DND-41 (cell line): ENCODE measurements around the gene GRIK2.

Experiments used
- ATAC-seq: fragments of 200-7000 bp; cut with Tn5 transposase; 3 replicates; pipeline ENCODE4 v1.9.1; 2021; ENCODE audit warnings: low read depth; ENCODE audit not compliant: insufficient read depth
- DNase-seq: peaks from one replicate; pipeline ENCODE4 v3.0.0-alpha.2; 2020
- H2AFZ ChIP-seq: 2 replicates; pipeline ENCODE4 v1.6.0; 2012; ENCODE audit warnings: low read depth, low read length
- H3K27ac ChIP-seq: 2 replicates; pipeline ENCODE4 v1.5.1; 2012; ENCODE audit warnings: low read length, inconsistent platforms
- H3K27me3 ChIP-seq: fragments of 200-600 bp; sonication (generic); 2 replicates; pipeline ENCODE4 v1.6.0; 2012; ENCODE audit warnings: low read length, mild to moderate bottlenecking, inconsistent platforms; ENCODE audit not compliant: insufficient read depth, poor library complexity
- H3K36me3 ChIP-seq: 2 replicates; pipeline ENCODE4 v1.5.1; 2012; ENCODE audit warnings: low read length, inconsistent platforms; ENCODE audit not compliant: insufficient read depth
- H3K4me1 ChIP-seq: 2 replicates; pipeline ENCODE4 v1.5.1; 2012; ENCODE audit warnings: mild to moderate bottlenecking, low read length; ENCODE audit not compliant: insufficient read depth
- H3K4me2 ChIP-seq: 2 replicates; pipeline ENCODE4 v1.6.0; 2012; ENCODE audit warnings: mild to moderate bottlenecking, moderate library complexity, low read length, inconsistent platforms; ENCODE audit not compliant: insufficient read depth
- H3K4me3 ChIP-seq, 2 experiments: fragments of 200-600 bp in 1 of 2; shearing (Covaris generic) in 1 of 2; 2 replicates each; pipeline ENCODE4 v1.5.1; 2012 to 2016; ENCODE audit warnings: inconsistent platforms in 2 of 2, low read length in 2 of 2, mild to moderate bottlenecking in 2 of 2, low read depth in 1 of 2, moderate library complexity in 1 of 2
- H3K79me2 ChIP-seq: 2 replicates; pipeline ENCODE4 v1.6.0; 2012; ENCODE audit warnings: low read length, inconsistent platforms; ENCODE audit not compliant: insufficient read depth
- H3K9ac ChIP-seq: 2 replicates; pipeline ENCODE4 v1.6.0; 2012; ENCODE audit warnings: low read depth, mild to moderate bottlenecking, inconsistent platforms, low read length, moderate library complexity
- H3K9me3 ChIP-seq: 2 replicates; pipeline ENCODE4 v1.5.1; 2012; ENCODE audit warnings: low read length, moderate library complexity, mild to moderate bottlenecking, inconsistent platforms; ENCODE audit not compliant: insufficient read depth, severe bottlenecking
- H4K20me1 ChIP-seq: 2 replicates; pipeline ENCODE4 v1.6.0; 2012; ENCODE audit warnings: low read length; ENCODE audit not compliant: insufficient read depth
- EZH2 ChIP-seq: IDR thresholded peaks from 3 replicates; pipeline ENCODE4 v1.6.1; 2012; ENCODE audit warnings: borderline replicate concordance, low read depth, mild to moderate bottlenecking, moderate library complexity, low read length, inconsistent platforms; ENCODE audit not compliant: severe bottlenecking
- TF ChIP-seq, protein P1 (sequence below): IDR thresholded peaks from 2 replicates; pipeline ENCODE4 v1.5.1; 2012; ENCODE audit warnings: borderline replicate concordance, low read length, moderate library complexity, mild to moderate bottlenecking; ENCODE audit not compliant: poor library complexity, severe bottlenecking; ENCODE audit errors: extremely low read depth

Gene GRIK2

DNA sequence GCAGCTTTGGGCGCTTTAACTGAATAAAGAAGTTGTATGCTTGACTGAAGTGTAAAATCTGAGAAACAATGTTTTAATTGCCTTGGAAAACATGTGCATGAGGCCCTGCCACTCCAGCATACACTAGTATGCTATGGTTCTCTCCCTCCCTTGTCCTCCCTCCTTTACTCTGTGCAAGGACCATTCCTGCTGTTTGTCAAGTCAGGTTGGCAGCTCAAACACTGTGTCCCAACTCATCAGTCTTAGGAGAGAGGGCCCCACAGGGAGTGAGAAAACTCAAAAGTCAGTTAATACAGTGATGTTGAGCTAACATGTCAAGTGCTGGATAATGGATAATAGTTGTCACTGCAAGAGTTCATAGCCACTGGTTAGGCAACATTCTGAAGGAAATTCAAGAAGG lies 543.6 kb downstream of the GRIK2 start:
- no peak overlapping the region for H2AFZ ChIP-seq
- H3K4me2 ChIP-seq: no peak overlapping the region
- H3K4me3 ChIP-seq: no peak overlapping the region
- no peaks in the 10 kb centered on the region for H3K27me3 ChIP-seq
- DNase-seq (no peak), ATAC-seq (no peak)
- H3K79me2 ChIP-seq: no peaks in the 10 kb centered on the region
- H4K20me1 ChIP-seq: no peaks in the 10 kb centered on the region
- no peak overlapping the region for H3K27ac ChIP-seq
- no peak overlapping the region for H3K9ac ChIP-seq
- no peaks in the 10 kb centered on the region for H3K4me1 ChIP-seq
- H3K9me3 ChIP-seq: no peaks in the 10 kb centered on the region
- TF ChIP-seq, protein P1, sequence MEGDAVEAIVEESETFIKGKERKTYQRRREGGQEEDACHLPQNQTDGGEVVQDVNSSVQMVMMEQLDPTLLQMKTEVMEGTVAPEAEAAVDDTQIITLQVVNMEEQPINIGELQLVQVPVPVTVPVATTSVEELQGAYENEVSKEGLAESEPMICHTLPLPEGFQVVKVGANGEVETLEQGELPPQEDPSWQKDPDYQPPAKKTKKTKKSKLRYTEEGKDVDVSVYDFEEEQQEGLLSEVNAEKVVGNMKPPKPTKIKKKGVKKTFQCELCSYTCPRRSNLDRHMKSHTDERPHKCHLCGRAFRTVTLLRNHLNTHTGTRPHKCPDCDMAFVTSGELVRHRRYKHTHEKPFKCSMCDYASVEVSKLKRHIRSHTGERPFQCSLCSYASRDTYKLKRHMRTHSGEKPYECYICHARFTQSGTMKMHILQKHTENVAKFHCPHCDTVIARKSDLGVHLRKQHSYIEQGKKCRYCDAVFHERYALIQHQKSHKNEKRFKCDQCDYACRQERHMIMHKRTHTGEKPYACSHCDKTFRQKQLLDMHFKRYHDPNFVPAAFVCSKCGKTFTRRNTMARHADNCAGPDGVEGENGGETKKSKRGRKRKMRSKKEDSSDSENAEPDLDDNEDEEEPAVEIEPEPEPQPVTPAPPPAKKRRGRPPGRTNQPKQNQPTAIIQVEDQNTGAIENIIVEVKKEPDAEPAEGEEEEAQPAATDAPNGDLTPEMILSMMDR: no peak
- TF ChIP-seq EZH2: no peak
- H3K36me3 ChIP-seq: no peaks in the 10 kb centered on the region

- H4K20me1 ChIP-seq: no peaks in the 10 kb centered on the region
- no peak overlapping the region for H3K9ac ChIP-seq
- ATAC-seq (no peak), DNase-seq (no peak)
- no peak overlapping the region for H2AFZ ChIP-seq
- H3K79me2 ChIP-seq: no peaks in the 10 kb centered on the region
- TF ChIP-seq, protein P1: no peak
- TF ChIP-seq EZH2: no peak
- H3K4me1 ChIP-seq: no peaks in the 10 kb centered on the region
- no peaks in the 10 kb centered on the region for H3K9me3 ChIP-seq
- H3K36me3 ChIP-seq: no peaks in the 10 kb centered on the region
- H3K27me3 ChIP-seq: no peaks in the 10 kb centered on the region
- H3K27ac ChIP-seq: no peak overlapping the region
- H3K4me2 ChIP-seq: no peak overlapping the region
- H3K4me3 ChIP-seq: no peak overlapping the region
These were observed 546.9 kb downstream of the GRIK2 start for GRCh38 chr6:101940391-101940790.

GRCh38 chr6:101956961-101957360 lies 563.5 kb downstream of the GRIK2 start:
- DNase-seq: no peak
- no peak overlapping the region for H3K4me3 ChIP-seq
- H3K9ac ChIP-seq: no peak overlapping the region
- no peak overlapping the region for H2AFZ ChIP-seq
- H3K9me3 ChIP-seq: no peaks in the 10 kb centered on the region
- no peaks in the 10 kb centered on the region for H3K4me1 ChIP-seq
- no peak overlapping the region for H3K4me2 ChIP-seq
- no peak overlapping the region for H3K27ac ChIP-seq
- H3K27me3 ChIP-seq: no peaks in the 10 kb centered on the region
- no peak for ATAC-seq
- no peaks in the 10 kb centered on the region for H4K20me1 ChIP-seq
- H3K36me3 ChIP-seq: no peaks in the 10 kb centered on the region
- no peaks in the 10 kb centered on the region for H3K79me2 ChIP-seq
- TF ChIP-seq EZH2: no peak
- TF ChIP-seq, protein P1: no peak

DNA sequence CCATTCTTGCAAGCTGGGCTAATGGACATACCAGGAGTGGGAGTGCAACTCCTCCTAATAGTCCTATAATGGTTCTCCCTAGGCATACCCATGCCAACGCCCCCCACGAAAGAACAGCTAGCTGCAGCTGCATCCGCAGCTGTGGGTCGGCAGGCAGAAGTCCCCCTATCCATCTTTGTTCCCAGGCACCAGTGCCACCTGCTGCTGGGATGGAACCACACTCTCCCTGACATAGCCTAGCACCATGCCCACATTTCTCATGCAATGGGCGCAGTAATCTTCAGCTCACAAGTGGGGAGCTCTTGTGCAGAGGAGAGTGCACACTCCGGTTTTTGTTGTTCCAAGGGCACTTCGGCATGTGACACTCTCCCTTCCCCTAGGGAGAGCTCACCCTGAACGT lies 567.8 kb downstream of the GRIK2 start:
- Histone ChIP-seq H2AFZ (no peak overlapping the region), H3K27ac (no peak overlapping the region), H3K9me3 (no peaks in the 10 kb centered on the region), H4K20me1 (no peaks in the 10 kb centered on the region), H3K4me2 (no peak overlapping the region), H3K27me3 (no peaks in the 10 kb centered on the region), H3K4me3 (no peak overlapping the region), H3K79me2 (no peaks in the 10 kb centered on the region), H3K9ac (no peak overlapping the region), H3K4me1 (no peaks in the 10 kb centered on the region), H3K36me3 (no peaks in the 10 kb centered on the region)
- no peak for DNase-seq
- no peak for TF ChIP-seq EZH2
- TF ChIP-seq, protein P1: no peak
- ATAC-seq: no peak
